Vagina (tissue), 2 donors: ENCODE measurements around the gene SIRPB2. TPM values are rescaled to one million over a fixed set of nuclear protein-coding genes. Genes with fewer than 3 reads are reported as not detected.
A peak's percentile ranks its signal among the peaks of the same experiment; 100 is the strongest.

ENCODE experiments used
- DNase-seq, 2 donors: peaks; one replicate each; pipeline ENCODE4 v3.0.0-alpha.2; 2017; ENCODE audit errors: extremely low spot score in 2 of 2
- H3K27ac ChIP-seq: fragments of 200-600 bp; sonication (generic); one replicate; pipeline ENCODE4 v1.5.1; 2019
- H3K27me3 ChIP-seq: fragments of 200-600 bp; sonication (generic); one replicate; pipeline ENCODE4 v1.5.1; 2019
- H3K36me3 ChIP-seq, 2 donors: fragments of 200-600 bp; sonication (generic); one replicate each; pipeline ENCODE4 v1.5.1; 2017 to 2019
- H3K4me1 ChIP-seq: fragments of 200-600 bp; sonication (generic); one replicate; pipeline ENCODE4 v1.5.1; 2019
- H3K4me3 ChIP-seq, 2 donors: fragments of 200-600 bp; sonication (generic); 1 replicate in 1 of 2; 2 replicates in 1 of 2; pipeline ENCODE4 v1.5.1; 2016 to 2019
- H3K9me3 ChIP-seq: fragments of 200-600 bp; sonication (generic); one replicate; pipeline ENCODE4 v1.5.1; 2019
- POLR2A ChIP-seq, 2 donors: fragments of 450-650 bp; IDR thresholded peaks; one replicate each; pipeline ENCODE4 v1.6.1; 2017; ENCODE audit warnings: antibody characterized with exemption in 2 of 2, mild to moderate bottlenecking in 2 of 2, moderate library complexity in 2 of 2
- POLR2AphosphoS5 ChIP-seq, 2 donors: sonication (generic); formaldehyde crosslinking; IDR thresholded peaks; one replicate each; pipeline ENCODE4 v1.9.0; 2017; ENCODE audit warnings: antibody characterized with exemption in 2 of 2, mild to moderate bottlenecking in 2 of 2, low read depth in 1 of 2; ENCODE audit not compliant: insufficient read depth in 1 of 2
- intact Hi-C: fragments of 100-400 bp; cut with DNase I; formaldehyde crosslinking; loops from one replicate; pipeline ENCODE4 v1.15.1; 2023
- total RNA-seq: library from RNA; depleted of rRNA; stranded (reverse); fragments of >200 nt; gene quantifications from one replicate; pipeline ENCODE4 v1.2.3, GENCODE V29; 2016
- TF ChIP-seq, protein P1 (sequence below), 3 experiments: fragments of 450-650 bp in 2 of 3; fragments of 200-600 bp in 1 of 3; sonication (generic) in 1 of 3; IDR thresholded peaks; one replicate each; pipeline ENCODE4 v1.5.1; 2017 to 2019; ENCODE audit warnings: antibody characterized with exemption in 3 of 3, mild to moderate bottlenecking in 2 of 3, moderate library complexity in 2 of 3

The SIRPB2 gene
- 2.9 TPM for total RNA-seq

GRCh38 chr20:1491281-1491840, at the start of gene SIRPB2:
TSS of gene SIRPB2 (minus strand) at chr20:1491420. CDS start at chr20:1491359, 61 bp downstream.
- no peak for DNase-seq
- Histone ChIP-seq H3K27ac (peak within 1 kb of the TSS; percentile 18), H3K9me3 (no peaks in the 10 kb centered on the region), H3K36me3 (no peaks in the 10 kb centered on the region), H3K4me3 (peak within 1 kb of the TSS in 1 of 2 donors; percentile 23), H3K4me1 (peaks cover 21% of the 10 kb centered on the region), H3K27me3 (no peaks in the 10 kb centered on the region)
- intact Hi-C loops: no loop called here
- TF ChIP-seq POLR2AphosphoS5 (IDR thresholded peaks at IDR 0.05; ENCODE audit: insufficient read depth in 1 of 2, low read depth in 1 of 2) (no peak), POLR2A (IDR thresholded peaks at IDR 0.05) (no peak)
- TF ChIP-seq, protein P1, sequence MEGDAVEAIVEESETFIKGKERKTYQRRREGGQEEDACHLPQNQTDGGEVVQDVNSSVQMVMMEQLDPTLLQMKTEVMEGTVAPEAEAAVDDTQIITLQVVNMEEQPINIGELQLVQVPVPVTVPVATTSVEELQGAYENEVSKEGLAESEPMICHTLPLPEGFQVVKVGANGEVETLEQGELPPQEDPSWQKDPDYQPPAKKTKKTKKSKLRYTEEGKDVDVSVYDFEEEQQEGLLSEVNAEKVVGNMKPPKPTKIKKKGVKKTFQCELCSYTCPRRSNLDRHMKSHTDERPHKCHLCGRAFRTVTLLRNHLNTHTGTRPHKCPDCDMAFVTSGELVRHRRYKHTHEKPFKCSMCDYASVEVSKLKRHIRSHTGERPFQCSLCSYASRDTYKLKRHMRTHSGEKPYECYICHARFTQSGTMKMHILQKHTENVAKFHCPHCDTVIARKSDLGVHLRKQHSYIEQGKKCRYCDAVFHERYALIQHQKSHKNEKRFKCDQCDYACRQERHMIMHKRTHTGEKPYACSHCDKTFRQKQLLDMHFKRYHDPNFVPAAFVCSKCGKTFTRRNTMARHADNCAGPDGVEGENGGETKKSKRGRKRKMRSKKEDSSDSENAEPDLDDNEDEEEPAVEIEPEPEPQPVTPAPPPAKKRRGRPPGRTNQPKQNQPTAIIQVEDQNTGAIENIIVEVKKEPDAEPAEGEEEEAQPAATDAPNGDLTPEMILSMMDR (IDR thresholded peaks at IDR 0.05): no peak

- no peaks in the 10 kb centered on the region for H3K27me3 ChIP-seq
- no peaks in the 10 kb centered on the region for H3K9me3 ChIP-seq
- TF ChIP-seq POLR2A (IDR thresholded peaks at IDR 0.05): no peak
- no peak for TF ChIP-seq POLR2AphosphoS5 (IDR thresholded peaks at IDR 0.05; ENCODE audit: insufficient read depth in 1 of 2, low read depth in 1 of 2)
- TF ChIP-seq, protein P1 (IDR thresholded peaks at IDR 0.05): no peak
- no peak overlapping the region for H3K27ac ChIP-seq
- intact Hi-C loops: no loop called here
- H3K4me1 ChIP-seq: no peaks in the 10 kb centered on the region
- DNase-seq: no peak
- no peaks in the 10 kb centered on the region for H3K36me3 ChIP-seq
- H3K4me3 ChIP-seq: no peak overlapping the region
These were observed 48.7 kb upstream of the SIRPB2 start for GRCh38 chr20:1539816-1540419.

DNA sequence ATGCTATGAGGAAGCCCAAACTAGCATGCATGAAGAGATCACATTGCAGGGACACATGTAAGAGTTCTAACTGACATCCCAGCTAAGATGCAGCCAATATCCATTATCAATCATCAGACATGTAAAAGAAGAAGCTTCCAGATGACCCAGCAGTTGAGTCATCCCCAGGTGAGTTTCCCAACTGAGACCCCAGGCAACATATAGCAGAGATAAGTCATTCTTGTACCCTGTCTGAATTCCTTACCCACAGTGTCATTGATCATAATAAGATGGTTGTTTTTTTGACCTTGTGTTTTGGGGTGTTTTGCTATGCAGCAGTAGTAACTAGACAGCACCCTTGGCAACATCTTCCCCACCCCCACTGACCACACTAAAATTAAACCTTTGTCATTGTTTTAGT, 47.4 kb upstream of the SIRPB2 start:
- Histone ChIP-seq H3K4me1 (no peaks in the 10 kb centered on the region), H3K36me3 (no peaks in the 10 kb centered on the region), H3K4me3 (no peak overlapping the region), H3K27ac (no peak overlapping the region), H3K27me3 (no peaks in the 10 kb centered on the region), H3K9me3 (no peaks in the 10 kb centered on the region)
- no peak for DNase-seq
- intact Hi-C loops: no loop called here
- TF ChIP-seq POLR2A (IDR thresholded peaks at IDR 0.05): no peak
- TF ChIP-seq, protein P1 (IDR thresholded peaks at IDR 0.05): no peak
- no peak for TF ChIP-seq POLR2AphosphoS5 (IDR thresholded peaks at IDR 0.05; ENCODE audit: insufficient read depth in 1 of 2, low read depth in 1 of 2)

DNA sequence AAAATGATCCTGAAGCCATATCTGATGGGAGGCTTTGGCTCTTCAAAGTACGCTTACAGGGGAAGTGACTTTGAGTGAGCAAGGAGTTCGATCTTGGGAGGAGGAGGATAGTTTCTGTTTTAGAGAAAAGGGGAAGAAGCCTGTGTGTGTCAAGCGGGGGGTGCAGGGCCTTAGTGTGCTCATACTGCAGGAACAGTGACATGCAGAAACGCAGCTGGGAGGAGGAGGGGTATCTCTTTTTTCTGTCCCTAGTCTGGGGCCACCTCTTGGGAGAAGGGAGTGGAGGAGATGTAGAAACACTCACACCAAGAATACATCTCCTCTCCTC, 46.5 kb upstream of the SIRPB2 start:
- intact Hi-C loops: no loop called here
- Histone ChIP-seq H3K27me3 (no peaks in the 10 kb centered on the region), H3K4me3 (no peak overlapping the region), H3K36me3 (no peaks in the 10 kb centered on the region), H3K9me3 (no peaks in the 10 kb centered on the region), H3K27ac (no peak overlapping the region), H3K4me1 (no peaks in the 10 kb centered on the region)
- TF ChIP-seq POLR2A (IDR thresholded peaks at IDR 0.05) (no peak), POLR2AphosphoS5 (IDR thresholded peaks at IDR 0.05; ENCODE audit: insufficient read depth in 1 of 2, low read depth in 1 of 2) (no peak)
- TF ChIP-seq, protein P1 (IDR thresholded peaks at IDR 0.05): no peak
- no peak for DNase-seq
